GM18951 (cell line): ENCODE data around the gene WASL.

Experiments
- POLR2A ChIP-seq: IDR thresholded peaks from 4 replicates; pipeline ENCODE4 v1.6.1; 2011; ENCODE audit warnings: mild to moderate bottlenecking; ENCODE audit not compliant: insufficient read length, insufficient read depth; ENCODE audit errors: extremely low read depth
- in situ Hi-C: fragments of 300-500 bp; cut with MboI; formaldehyde crosslinking; loops from one replicate; pipeline ENCODE4 v1.12.0; 2022; ENCODE audit warnings: low sequenced_read_pairs, mixed read lengths, inconsistent platforms; ENCODE audit not compliant: unreplicated experiment

The WASL gene

DNA sequence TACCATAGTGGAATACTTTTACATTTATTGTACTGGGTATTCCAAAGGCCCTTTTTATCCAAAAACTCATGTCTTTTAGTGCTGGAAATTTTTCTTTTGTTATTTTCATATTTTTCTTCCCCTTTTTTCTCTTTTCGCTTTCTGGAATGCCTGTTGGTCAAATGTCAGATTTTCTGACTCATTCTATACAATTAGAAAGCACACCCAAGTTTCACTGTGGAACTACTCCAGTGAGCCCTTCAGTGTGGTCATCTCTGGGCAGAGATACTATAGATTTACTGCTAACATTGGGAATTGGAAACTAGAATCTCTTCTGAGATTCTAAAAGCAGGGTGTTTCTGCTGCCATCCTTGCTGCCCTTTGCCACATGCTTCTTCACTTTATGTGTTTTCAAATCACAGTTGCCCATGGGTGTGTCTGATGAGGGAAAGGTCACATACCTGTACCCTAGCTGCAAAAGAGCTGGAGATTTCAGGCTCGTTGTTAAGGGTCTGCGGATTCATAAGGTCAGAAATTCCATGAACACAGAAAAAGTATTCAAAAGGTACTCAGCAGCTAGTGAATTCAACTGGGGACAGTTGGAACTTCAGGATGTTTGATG is 5.6 kb upstream of the WASL start:
- no peak for TF ChIP-seq POLR2A
- in situ Hi-C loops: no loop called here

DNA sequence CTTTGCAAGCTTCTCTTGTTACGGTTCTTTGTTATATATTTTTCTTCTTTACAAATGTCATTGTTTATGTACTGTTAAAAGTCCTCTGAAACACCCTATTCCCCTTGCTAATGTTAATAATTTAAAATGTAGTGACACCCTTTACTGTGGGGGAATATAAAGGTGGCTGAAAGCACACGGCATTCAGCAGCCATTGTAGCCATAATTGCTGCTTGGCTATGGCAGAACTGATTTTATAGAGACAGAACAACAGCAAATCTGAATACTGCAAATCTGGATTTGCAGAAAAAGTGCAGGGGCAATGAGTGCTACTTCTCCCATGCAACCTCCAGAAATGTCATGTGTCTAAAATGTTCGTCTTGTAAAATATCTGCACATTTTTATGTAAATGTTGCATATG is 3.7 kb upstream of the WASL start:
- in situ Hi-C loops: no loop called here
- TF ChIP-seq POLR2A: no peak

- TF ChIP-seq POLR2A: no peak
- in situ Hi-C loops: no loop called here
Observed at GRCh38 chr7:123751821-123752220, 3.0 kb upstream of the WASL start.

DNA sequence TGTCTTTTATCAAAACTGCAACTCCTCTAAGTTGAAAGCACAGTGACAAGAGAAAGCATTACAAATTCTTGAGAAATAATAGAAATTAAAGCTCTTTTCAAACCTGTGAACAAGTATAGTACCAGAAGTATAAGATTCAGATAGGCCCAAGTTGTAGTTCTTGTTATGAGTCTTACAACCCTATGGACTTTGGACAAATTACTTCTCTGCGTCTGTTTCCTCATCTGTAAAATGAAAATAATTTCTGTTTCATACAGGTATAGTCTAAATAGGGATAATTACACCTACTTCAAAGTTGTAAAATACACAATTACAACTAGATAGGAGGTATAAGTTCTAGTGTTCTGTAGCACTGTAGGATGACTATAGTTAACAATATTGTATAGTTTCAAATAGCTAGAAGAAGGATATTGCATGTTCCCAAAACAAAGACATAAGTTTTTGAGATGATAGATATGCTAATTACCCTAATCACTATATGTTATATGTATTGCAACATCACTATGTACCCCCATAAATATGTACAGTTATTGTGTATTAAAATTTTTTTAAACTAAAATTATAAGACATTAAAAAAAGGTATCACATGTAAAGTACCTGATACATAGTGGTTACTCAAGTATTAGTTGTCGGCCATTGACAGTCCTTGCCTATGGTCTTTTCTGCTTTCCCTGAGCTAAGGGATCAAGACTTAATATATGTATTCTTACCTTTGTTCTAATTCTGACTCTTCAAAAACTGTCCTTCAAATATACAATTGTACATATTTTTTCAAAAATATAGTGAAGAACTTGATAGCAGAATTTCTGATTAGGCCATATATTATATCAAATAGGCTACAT is 1.8 kb upstream of the WASL start:
- TF ChIP-seq POLR2A: no peak

DNA sequence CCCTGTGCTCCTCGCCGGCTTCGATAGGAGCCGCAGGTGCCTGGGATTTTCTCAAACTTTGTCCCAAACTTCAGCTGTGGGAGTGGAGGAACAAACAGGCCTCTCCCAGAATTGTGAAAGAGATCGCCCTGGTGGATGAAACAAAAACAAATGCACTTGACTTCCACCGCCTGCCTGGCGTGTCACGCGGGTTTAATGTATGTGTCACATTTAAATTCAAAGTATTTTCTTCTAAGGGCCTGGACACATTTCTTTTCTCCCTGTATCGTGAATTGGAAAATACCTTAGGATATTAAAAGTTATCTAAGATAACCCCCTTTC is 694 bp upstream of the WASL start:
- no peak for TF ChIP-seq POLR2A
- in situ Hi-C loops: no loop called here

More for the DNA sequence above, 1.8 kb upstream of the WASL start:
- in situ Hi-C loops: no loop called here

- TF ChIP-seq POLR2A: no peak
- in situ Hi-C loops: no loop called here
Observed at GRCh38 chr7:123748171-123748733, 551 bp downstream of the WASL start.

DNA sequence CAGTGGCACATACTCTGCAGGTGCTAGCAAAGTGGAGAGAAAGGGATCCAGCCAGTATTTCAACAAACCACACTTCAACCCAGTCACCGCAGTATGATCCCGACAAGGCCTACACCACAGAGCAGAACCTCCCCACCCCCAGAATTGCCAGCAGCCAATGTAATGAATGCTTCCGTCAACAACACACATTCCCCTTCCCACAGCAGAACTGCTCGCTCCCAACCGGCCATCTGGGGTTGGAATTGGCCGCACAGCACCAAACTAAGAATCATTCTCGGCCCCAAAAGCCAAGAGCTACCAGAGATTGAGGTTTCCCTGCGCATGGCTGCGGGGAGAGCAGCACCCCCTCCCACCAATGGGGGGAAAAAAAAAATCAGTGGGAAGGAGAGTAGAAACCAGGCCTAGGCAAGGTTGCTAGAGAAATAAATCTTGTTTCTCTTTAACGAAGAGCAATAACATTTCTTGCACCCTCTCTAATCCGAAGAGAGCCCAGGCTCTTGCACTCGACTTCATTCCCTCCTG is 1.1 kb downstream of the WASL start:
- TF ChIP-seq POLR2A: no peak
- in situ Hi-C loops: no loop called here

DNA sequence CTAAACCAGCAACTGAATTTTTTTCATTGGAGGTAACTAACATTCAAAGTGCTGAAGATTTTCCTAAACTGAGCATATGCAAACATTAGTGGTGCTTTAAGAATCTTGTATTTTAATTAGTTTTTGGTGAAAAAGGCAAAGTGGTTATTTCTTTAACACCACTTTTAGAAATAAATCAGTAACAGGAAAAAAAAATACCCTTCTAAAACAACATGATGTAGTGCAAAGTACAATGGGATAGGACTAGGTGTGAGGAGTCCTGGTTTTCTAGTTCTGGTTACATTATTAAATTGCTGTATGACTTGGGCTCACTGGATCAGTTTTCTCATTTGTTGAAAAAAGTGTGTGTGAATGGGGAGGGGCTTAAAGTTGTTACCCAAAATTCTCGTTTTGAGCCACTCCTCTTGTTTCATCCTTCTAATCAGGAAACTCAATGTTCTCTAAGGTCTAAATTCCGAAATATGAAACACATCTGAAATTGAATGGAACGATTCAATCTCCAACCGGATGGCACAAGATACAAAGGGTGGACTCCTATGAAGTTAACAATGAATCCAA is 1.8 kb downstream of the WASL start:
- in situ Hi-C loops: no loop called here
- no peak for TF ChIP-seq POLR2A

DNA sequence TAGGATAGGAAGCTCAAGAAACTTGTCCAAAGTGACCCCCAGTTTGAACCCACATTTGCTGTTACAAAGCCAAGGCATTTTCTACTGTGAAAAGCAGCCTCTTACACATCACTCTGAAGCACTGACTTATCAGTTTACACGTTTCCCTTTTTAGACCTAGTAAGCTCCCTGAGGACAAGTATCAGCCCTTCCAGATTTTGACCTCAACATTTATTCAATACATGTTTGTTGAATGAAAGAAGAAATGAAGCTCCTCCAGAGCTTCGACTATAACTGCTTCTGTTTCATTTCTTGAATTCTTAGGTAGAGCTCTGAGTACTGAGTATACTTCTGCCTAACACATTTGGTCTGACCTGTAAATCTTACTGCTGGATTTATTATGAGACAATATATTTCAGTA is 2.7 kb downstream of the WASL start:
- in situ Hi-C loops: no loop called here
- no peak for TF ChIP-seq POLR2A

DNA sequence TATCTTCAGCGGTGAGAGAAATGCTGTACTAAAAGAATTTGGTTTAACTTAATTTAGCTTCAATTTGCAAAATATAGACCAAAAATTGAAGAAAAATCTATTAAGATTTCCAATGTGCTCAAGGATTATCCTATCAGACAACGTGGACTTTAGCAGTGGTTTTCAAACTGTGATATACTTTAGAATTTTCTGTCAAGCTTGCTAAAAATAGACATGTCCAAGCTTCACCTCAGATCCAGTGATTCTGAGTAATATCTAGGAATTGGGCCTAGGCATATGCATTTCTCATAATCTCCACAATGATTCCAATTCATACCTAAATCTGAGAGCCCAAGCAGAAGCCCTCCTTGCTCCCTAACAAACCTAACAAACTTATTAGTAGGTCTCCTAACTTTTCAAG is 3.4 kb downstream of the WASL start:
- no peak for TF ChIP-seq POLR2A
- in situ Hi-C loops: no loop called here

DNA sequence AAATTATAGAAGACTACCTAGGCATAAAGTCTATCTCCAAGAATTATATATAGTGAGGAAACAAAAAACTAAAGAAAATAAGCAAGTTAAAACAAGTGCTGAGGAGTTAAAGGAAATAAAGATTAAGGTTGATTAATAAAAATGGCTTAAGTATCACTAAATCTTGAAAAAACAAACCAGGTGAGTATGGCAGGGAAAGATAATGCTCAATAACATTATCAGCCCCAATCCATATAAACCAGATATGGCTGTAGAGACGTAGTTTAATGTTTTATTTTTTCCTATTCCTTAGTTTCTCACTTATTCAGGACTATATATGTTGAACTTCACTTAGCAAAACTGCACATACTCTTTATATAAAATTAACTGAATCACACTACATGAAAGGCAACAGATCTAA is 4.4 kb downstream of the WASL start:
- TF ChIP-seq POLR2A: no peak
- in situ Hi-C loops: no loop called here

- no peak for TF ChIP-seq POLR2A
Observed at GRCh38 chr7:123741940-123742339, 6.9 kb downstream of the WASL start.

DNA sequence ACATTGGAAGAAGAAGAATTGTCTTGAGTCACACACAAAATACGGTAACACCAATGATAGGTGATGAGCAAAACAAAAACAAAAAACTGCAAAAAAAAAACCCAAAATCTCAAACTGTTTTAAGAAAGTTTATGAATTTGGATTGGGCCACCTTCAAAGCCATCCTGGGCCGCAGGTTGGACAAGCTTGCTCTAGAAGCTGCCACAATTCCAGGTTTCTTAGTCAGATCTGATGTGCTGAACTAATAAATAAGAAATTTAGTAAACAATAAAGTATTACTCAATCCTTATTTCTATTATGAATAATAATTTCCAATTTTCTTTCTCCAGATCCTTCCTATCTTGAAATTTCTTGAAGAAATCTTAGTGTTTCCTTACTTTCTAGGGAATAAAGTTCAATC is 10.0 kb downstream of the WASL start:
- in situ Hi-C loops: no loop called here
- TF ChIP-seq POLR2A: no peak

More at GRCh38 chr7:123741940-123742339, 6.9 kb downstream of the WASL start:
- in situ Hi-C loops: no loop called here
